AG08395 (cell line): ENCODE results near the gene UNC13C.
"Not testable (repeated sequence)": the region's sequence is repeated elsewhere in the genome, so short reads cannot be mapped to it uniquely, and the experiment has no call there.

Experiments used
- DNase-seq: peaks from one replicate; pipeline ENCODE4 v3.0.0; 2012; ENCODE audit warnings: mixed read lengths, low spot score

UNC13C gene

DNA sequence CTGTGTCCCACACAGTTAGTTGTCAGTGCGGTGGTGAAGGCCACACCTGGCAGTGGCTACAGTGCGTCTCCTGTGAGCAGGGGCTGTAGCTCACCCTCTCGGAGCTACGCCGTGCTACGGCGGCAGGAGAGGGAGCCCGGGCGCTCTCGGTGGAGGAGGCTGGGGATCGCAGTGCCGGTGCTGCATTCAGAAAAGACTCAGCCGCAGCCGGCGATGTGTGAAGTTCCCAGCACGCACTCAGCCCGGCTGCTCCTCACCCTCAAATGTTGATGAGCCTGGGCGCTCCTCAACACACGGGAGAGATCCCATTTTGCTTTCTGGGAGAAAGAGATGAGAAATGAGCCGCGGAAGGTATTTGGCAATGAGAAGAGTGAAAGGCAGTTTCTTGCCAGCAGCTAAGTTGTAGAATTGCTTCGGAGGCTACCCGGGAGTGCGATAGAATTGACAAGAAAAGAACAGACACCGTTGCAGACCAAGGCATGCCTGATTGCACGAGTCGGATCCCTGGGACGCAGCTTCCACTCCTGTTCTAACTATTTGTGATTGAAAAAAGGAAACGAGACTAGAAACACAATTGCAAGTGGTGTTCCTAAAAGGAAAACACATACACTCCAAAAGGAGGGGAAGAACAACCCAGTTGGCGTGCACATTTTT is at the start of gene UNC13C:
TSS of gene UNC13C (plus strand) at position 189 of the 654 bp plus-strand sequence. CDS start 34,463 bp downstream, outside the sequence.
- DNase-seq = no peak

GRCh38 chr15:53936137-53936536 is 42.1 kb upstream of the UNC13C start:
- no peak for DNase-seq

GRCh38 chr15:53937632-53938031 is 40.6 kb upstream of the UNC13C start:
- DNase-seq = not testable (repeated sequence)

DNA sequence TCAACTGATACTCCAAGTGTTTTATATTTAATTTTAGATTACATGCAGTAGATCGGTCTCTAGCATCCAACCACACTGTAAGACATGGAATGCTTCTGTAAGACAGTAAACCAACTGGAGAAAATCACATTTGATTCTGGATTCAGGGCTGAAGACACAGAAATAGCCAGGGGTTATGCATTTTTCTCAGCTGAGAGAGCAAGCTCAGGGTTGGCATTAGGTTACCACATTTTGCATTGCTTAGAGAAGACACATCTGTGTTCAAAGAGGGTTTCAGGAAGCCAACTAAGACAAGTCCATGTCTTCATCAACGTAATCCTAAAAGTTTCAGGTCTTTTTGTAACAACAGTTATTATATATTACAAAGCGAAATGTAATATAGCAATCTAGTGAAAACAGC is 27.7 kb upstream of the UNC13C start:
- DNase-seq = no peak

DNA sequence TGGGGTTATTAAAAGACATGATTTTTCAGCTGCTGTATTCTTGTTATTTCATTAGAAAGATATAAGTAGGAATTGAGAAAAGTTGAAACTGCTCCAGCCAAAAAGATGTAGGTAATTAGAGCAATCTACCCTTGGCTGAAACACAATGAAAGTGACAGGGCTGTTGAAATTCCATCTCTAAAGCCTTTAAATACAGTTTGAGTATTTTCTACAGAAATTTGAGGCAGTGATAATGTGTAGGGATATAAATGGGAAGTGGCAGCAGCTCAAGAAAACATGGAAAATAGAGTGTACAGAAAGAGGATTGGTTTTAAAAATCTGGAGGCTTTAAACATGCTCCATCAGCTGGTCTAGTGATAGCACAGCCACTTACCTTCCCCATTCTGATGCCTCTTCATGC is 22.8 kb upstream of the UNC13C start:
- DNase-seq = no peak

GRCh38 chr15:53962646-53963561 is 15.3 kb upstream of the UNC13C start:
- no peak for DNase-seq

DNA sequence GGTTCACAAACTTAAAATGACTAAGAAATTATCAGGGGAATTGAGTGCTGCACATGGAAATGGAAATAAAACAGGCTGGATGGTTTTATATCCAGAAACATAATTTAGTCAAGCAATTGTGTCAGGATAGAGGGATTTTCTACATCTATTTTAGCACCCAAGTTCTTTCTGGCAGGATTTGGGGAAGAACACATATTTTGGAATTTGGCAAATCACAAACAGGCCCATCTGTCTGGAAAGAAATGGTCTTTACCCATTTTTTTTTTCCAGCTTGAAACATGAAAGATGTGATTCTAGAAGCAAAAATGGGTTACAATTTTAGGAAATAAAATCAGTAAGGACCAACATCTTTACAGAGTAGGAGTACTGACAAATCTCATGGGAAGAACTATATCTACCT is 14.4 kb upstream of the UNC13C start:
- DNase-seq = no peak

DNA sequence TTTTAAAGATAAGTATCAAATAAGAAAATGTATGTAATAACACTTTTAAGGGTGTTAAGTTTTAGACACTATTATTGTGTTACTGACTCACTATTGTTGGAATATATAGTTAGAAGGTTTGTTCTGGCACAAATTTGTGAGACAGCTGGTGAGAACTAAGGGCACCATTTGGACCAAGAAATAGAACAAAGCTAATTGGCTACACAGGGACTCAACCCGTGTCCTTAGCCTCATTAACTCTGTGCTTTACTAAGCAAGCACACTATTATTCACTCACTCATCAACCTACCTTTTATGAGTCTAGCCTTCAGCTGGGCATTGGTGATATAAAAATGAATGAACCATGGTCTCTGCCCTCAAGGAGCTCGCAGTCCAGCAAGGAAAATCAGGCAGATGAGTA is 4.1 kb upstream of the UNC13C start:
- no peak for DNase-seq

- no peak for DNase-seq
Observed at GRCh38 chr15:53974813-53975212, 3.4 kb upstream of the UNC13C start.

- DNase-seq = no peak
Observed at GRCh38 chr15:53976844-53977392, 1.3 kb upstream of the UNC13C start.

GRCh38 chr15:53979051-53979788 is 979 bp downstream of the UNC13C start:
- no peak for DNase-seq

DNA sequence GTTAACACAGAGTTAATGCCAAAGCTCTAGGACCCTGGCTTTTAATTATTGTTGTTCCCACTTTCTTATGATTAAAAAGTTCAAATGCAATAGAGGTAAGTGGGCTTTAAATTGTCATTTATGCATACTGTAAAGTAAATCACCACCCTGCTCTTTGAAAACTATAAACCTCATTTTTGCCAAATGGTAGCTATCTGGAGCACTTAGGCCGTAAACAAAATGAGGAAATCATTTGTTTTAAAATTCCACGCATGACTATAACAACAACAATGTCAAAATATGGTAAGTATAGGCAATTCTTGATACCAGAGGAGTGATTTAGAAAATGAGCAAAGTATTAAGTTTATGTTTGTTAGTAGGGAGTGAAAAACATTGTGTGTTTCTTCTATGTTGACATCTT is 1.8 kb downstream of the UNC13C start:
- DNase-seq = no peak

DNA sequence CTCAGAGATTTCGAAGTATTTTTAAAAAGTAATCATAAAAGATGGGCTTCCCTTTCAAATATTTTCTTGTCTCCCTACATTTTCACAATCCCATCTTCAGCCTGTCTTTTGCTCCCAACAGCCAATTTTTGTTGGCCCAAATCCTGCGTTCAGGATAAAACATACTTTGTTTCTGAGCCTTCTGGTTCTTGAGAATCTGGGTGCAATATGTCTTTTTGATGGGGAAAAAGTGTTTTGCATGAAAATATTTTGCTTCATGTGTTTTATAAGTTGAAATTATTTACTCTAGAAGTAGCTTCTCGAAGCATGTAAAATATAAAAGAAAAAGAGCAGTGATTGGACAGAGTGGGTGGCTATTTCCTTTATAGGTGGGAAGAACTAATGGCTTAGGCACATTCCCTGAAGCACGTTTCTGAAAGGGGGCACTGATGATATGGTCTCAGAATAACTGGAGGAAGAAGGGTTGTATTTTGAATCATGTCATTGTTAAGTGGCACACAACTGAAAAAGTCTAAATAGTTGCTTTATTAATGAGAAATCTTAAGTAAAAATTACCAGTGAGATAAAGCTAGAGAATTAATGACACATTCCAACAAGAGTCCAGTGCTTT is 3.9 kb downstream of the UNC13C start:
- DNase-seq = no peak

- no peak for DNase-seq
Observed at GRCh38 chr15:53982876-53983275, 4.6 kb downstream of the UNC13C start.

DNA sequence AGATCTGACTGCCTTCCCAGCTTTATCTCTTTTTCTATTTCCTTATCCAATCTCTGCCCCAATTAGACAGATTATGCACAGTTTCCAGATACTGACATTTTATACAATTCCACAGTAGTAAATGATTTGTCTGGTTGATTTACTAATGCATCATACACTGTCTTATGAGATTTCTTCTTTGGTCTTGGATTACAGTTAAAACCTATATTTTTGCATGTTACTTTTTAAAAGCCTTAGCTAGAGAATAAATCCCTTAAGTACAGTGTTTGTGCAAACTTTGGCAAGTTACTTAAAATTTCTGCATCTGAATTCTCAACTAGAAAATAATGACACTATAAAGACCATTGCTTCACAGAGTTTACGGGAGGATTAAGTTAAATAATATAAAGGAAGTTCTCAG is 6.0 kb downstream of the UNC13C start:
- DNase-seq = no peak

DNA sequence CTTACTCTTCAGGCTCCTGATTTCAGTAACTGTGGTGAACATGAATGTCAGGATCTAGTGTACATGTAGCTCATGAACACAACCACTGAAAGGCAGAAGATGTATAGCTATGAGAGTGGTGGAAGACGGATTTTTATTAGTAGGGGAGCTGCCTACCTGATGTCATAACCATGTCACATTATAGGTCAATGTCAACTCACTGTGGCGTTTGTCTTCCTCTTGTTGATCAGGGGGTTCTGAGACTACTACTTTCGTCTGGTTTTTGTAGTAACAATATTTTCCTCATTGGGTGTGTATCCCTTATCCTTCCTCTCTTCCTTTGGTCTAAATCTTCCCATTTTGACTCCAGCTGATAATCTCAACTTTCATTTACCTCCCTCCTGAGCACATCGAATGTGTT is 7.3 kb downstream of the UNC13C start:
- no peak for DNase-seq

- DNase-seq = no peak
Observed at GRCh38 chr15:53987480-53987879, 9.2 kb downstream of the UNC13C start.

GRCh38 chr15:54007256-54007655 is 29.0 kb downstream of the UNC13C start:
- no peak for DNase-seq

DNA sequence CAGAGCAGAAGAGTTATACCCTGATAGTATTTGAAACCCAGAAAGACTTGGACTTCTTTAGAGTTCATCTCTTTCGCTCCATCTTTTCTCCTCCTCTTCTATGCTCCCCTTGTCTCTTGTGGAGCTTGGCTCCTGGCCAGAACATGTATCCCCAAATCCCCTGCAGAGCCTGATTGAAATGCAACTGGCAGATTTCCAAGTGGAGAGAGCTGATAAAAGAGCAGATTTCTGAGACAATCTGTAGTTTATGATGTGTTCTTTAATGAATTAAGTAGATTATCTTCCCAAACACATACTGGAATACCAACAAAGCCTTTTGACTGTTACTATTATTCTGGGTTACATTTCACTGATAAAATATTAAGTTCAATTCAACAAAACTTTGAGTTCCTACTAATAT is 33.4 kb downstream of the UNC13C start:
- DNase-seq = no peak

DNA sequence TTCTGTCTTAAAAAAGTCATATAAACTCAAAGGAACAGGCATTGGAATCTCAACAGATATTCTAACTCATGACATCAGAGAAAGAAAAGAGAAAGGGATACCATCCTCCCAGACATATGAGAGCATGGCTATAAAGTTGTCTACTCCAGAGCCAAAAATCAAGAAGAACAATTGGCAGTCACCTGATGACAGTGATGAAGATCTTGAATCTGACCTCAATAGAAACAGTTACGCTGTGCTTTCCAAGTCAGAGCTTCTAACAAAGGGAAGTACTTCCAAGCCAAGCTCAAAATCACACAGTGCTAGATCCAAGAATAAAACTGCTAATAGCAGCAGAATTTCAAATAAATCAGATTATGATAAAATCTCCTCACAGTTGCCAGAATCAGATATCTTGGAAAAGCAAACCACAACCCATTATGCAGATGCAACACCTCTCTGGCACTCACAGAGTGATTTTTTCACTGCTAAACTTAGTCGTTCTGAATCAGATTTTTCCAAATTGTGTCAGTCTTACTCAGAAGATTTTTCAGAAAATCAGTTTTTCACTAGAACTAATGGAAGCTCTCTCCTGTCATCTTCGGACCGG is 35.9 kb downstream of the UNC13C start:
- DNase-seq = no peak

DNA sequence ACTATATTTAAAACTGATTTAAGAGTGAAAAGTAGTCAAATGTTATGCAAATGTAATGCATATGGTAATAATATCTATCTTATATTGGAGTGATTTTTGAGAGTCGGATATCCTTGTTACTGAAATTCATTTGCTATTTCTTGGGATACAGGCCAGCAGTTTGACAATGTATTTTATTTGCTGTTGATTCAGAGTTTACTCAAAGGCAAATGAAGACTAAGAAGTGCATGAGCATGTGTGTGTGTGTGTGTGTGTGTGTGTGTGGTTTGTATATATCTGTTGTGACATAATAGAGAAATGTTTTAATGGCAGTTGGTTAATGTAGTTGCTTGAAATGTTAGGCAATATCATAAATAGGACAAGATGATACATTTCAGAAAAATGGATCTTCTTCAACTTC is 39.0 kb downstream of the UNC13C start:
- DNase-seq = no peak

DNA sequence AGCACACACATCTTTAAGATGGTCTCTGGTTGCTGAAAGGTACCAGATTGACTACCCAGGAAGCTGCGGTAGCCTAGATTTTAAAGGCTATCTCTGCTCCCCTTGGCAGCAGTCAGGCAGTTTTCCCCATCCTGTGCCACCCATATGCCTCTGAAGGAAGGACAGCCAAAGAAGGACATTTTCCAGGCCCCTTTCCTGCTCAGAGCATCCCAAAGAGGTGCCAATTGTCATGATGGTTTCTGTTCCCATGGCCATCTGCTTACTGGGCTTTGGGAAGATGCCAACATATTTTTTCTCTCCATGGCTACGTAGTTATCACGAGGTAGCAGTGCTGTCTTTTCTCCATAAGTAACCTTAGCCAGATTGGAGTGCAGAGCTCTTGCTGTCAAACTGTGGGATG is 39.7 kb downstream of the UNC13C start:
- no peak for DNase-seq
